Caco-2 (cell line): ENCODE data around the gene TLNRD1. TPM values are rescaled to one million over a fixed set of nuclear protein-coding genes. Genes with fewer than 3 reads are reported as not detected.

Source experiments
- BruUV-seq: library from RNA; stranded (reverse); fragments of 400-500 nt; replicated peaks from 2 replicates; lab custom pipeline; 2021; lab: Mats Ljungman, UMichigan
- CTCF ChIA-PET: fragments of 300-600 bp; sonication (Branson Sonifier 250); formaldehyde crosslinking; loops from one replicate; lab custom pipeline; 2022; ENCODE audit warnings: antibody characterized with exemption; lab: Charles Lee
- POLR2A ChIA-PET: fragments of 300-600 bp; sonication (Branson Sonifier 250); formaldehyde crosslinking; loops from one replicate; lab custom pipeline; 2022; ENCODE audit warnings: antibody characterized with exemption; lab: Charles Lee
- DNase-seq, 2 experiments: peaks; one replicate each; pipeline versions ENCODE4 v3.0.0 to v3.0.0-alpha.2; 2020 to 2022
- H3K27me3 ChIP-seq: replicated peaks from 2 replicates; pipeline ENCODE4 v1.6.0; 2011; ENCODE audit warnings: low read length; ENCODE audit not compliant: control insufficient read depth, insufficient read depth
- H3K36me3 ChIP-seq: 2 replicates; pipeline ENCODE4 v1.5.1; 2011; ENCODE audit warnings: low read length; ENCODE audit not compliant: control insufficient read depth, insufficient read depth
- H3K4me1 ChIP-seq: fragments of 250-450 bp; sonication (Bioruptor Pico); 2 replicates; pipeline ENCODE4 v1.5.1; 2020; ENCODE audit warnings: mild to moderate bottlenecking
- H3K4me3 ChIP-seq: 2 replicates; pipeline ENCODE4 v1.5.1; 2011; ENCODE audit warnings: low read depth, mild to moderate bottlenecking, control low read depth, low read length
- H3K9me3 ChIP-seq: fragments of 250-450 bp; sonication (Bioruptor Pico); 2 replicates; pipeline ENCODE4 v1.5.1; 2020; ENCODE audit warnings: mild to moderate bottlenecking, moderate library complexity
- H3K27ac Mint-ChIP-seq: one replicate; pipeline ENCODE4 v1.8.0; 2022; ENCODE audit warnings: mixed read lengths; ENCODE audit not compliant: unreplicated experiment
- H3K27me3 Mint-ChIP-seq: one replicate; pipeline ENCODE4 v1.8.0; 2022; ENCODE audit warnings: mixed read lengths; ENCODE audit not compliant: insufficient read depth, unreplicated experiment
- H3K36me3 Mint-ChIP-seq: one replicate; pipeline ENCODE4 v1.8.0; 2022; ENCODE audit warnings: mild to moderate bottlenecking, mixed read lengths; ENCODE audit not compliant: insufficient read depth, unreplicated experiment
- H3K4me1 Mint-ChIP-seq: one replicate; pipeline ENCODE4 v1.8.0; 2022; ENCODE audit warnings: low read depth, mixed read lengths; ENCODE audit not compliant: unreplicated experiment
- H3K4me3 Mint-ChIP-seq: one replicate; pipeline ENCODE4 v1.8.0; 2022; ENCODE audit warnings: mild to moderate bottlenecking, moderate library complexity, mixed read lengths; ENCODE audit not compliant: unreplicated experiment
- H3K9me3 Mint-ChIP-seq: one replicate; pipeline ENCODE4 v1.8.0; 2022; ENCODE audit warnings: mixed read lengths; ENCODE audit not compliant: unreplicated experiment
- CTCF ChIP-seq, 2 experiments: fragments of 200-600 bp in 1 of 2; IDR thresholded peaks; 1 replicate in 1 of 2; 2 replicates in 1 of 2; pipeline versions ENCODE4 v1.5.1 to v1.8.0; 2011 to 2022; ENCODE audit warnings: antibody characterized with exemption in 1 of 2, control low read depth in 1 of 2, inconsistent platforms in 1 of 2, low read depth in 1 of 2, low read length in 1 of 2, mild to moderate bottlenecking in 1 of 2, moderate library complexity in 1 of 2; ENCODE audit not compliant: insufficient read depth in 1 of 2, severe bottlenecking in 1 of 2, unreplicated experiment in 1 of 2
- intact Hi-C: fragments of 100-400 bp; cut with micrococcal nuclease; formaldehyde crosslinking; loops from one replicate; pipeline ENCODE4 v1.10.0; 2022; ENCODE audit not compliant: unreplicated experiment
- total RNA-seq: library from RNA; stranded (reverse); gene quantifications from 2 replicates; pipeline ENCODE4 v1.2.3, GENCODE V29; 2022

The TLNRD1 gene
- total RNA-seq, 1 experiment from 2014 or later, result 13.7 TPM

GRCh38 chr15:81026836-81027599 is 26.3 kb downstream of the TLNRD1 start:
- H3K9me3 ChIP-seq, result peaks cover 3% of the 10 kb centered on the region; the same call in 1 of the 2 replicates
- Mint-ChIP-seq H3K27ac (no peak overlapping the region), H3K36me3 (no peaks in the 10 kb centered on the region), H3K9me3 (peaks cover 21% of the 10 kb centered on the region), H3K27me3 (no peaks in the 10 kb centered on the region), H3K4me1 (no peaks in the 10 kb centered on the region), H3K4me3 (no peak overlapping the region)
- ChIA-PET POLR2A (no interaction called here), CTCF (no interaction called here)
- DNase-seq, result no peak
- H3K36me3 ChIP-seq, result no peaks in the 10 kb centered on the region
- intact Hi-C loops, result no loop called here
- H3K27me3 ChIP-seq, result no peaks in the 10 kb centered on the region
- H3K4me1 ChIP-seq, result no peaks in the 10 kb centered on the region
- BruUV-seq, result no TSS peak
- H3K4me3 ChIP-seq, result no peak overlapping the region
- TF ChIP-seq CTCF (IDR thresholded peaks at IDR 0.05; ENCODE audit: insufficient read depth in 1 of 2, low read depth in 1 of 2, low read length in 1 of 2, severe bottlenecking in 1 of 2, unreplicated experiment in 1 of 2), result no peak

GRCh38 chr15:81029414-81030300 is 28.9 kb downstream of the TLNRD1 start:
- ChIA-PET CTCF (no interaction called here), POLR2A (no interaction called here)
- H3K36me3 ChIP-seq, result no peaks in the 10 kb centered on the region
- no peaks in the 10 kb centered on the region for H3K27me3 ChIP-seq
- TF ChIP-seq CTCF (IDR thresholded peaks at IDR 0.05; ENCODE audit: insufficient read depth in 1 of 2, low read depth in 1 of 2, low read length in 1 of 2, severe bottlenecking in 1 of 2, unreplicated experiment in 1 of 2), result no peak
- H3K27me3 Mint-ChIP-seq, result no peaks in the 10 kb centered on the region
- peaks cover 3% of the 10 kb centered on the region; the same call in 1 of the 2 replicates for H3K9me3 ChIP-seq
- H3K36me3 Mint-ChIP-seq, result no peaks in the 10 kb centered on the region
- peaks cover 21% of the 10 kb centered on the region for H3K9me3 Mint-ChIP-seq
- H3K27ac Mint-ChIP-seq, result no peak overlapping the region
- H3K4me3 Mint-ChIP-seq, result no peak overlapping the region
- no peak overlapping the region for H3K4me3 ChIP-seq
- intact Hi-C loops, result no loop called here
- no TSS peak for BruUV-seq
- no peaks in the 10 kb centered on the region for H3K4me1 ChIP-seq
- no peaks in the 10 kb centered on the region for H3K4me1 Mint-ChIP-seq
- DNase-seq, result no peak

- no peaks in the 10 kb centered on the region for H3K4me1 ChIP-seq
- Mint-ChIP-seq H3K27ac (no peak overlapping the region), H3K4me1 (no peaks in the 10 kb centered on the region), H3K27me3 (no peaks in the 10 kb centered on the region), H3K4me3 (no peak overlapping the region), H3K36me3 (no peaks in the 10 kb centered on the region), H3K9me3 (peaks cover 21% of the 10 kb centered on the region)
- intact Hi-C loops, result no loop called here
- ChIA-PET POLR2A (no interaction called here), CTCF (no interaction called here)
- no peak for DNase-seq
- H3K9me3 ChIP-seq, result peaks cover 3% of the 10 kb centered on the region; the same call in 1 of the 2 replicates
- no peaks in the 10 kb centered on the region for H3K27me3 ChIP-seq
- BruUV-seq, result no TSS peak
- TF ChIP-seq CTCF (IDR thresholded peaks at IDR 0.05; ENCODE audit: insufficient read depth in 1 of 2, low read depth in 1 of 2, low read length in 1 of 2, severe bottlenecking in 1 of 2, unreplicated experiment in 1 of 2), result no peak
- H3K4me3 ChIP-seq, result no peak overlapping the region
- no peaks in the 10 kb centered on the region for H3K36me3 ChIP-seq
Measured at GRCh38 chr15:81030301-81030750, 29.6 kb downstream of the TLNRD1 start.
